IMR-90 (cell line): ENCODE data around the gene TDRD6. TPM values are rescaled to one million over a fixed set of nuclear protein-coding genes. Genes with fewer than 3 reads are reported as not detected.

Experiments
- ATAC-seq: fragments of 200-7000 bp; cut with Tn5 transposase; 2 replicates; pipeline ENCODE4 v1.9.1; 2020; ENCODE audit warnings: low read depth, mild to moderate bottlenecking, moderate library complexity
- BruUV-seq: library from RNA; stranded (reverse); fragments of 400-500 nt; replicated peaks from 2 replicates; lab custom pipeline; 2021; lab: Mats Ljungman, UMichigan
- CTCF ChIA-PET: fragments of 300-600 bp; formaldehyde crosslinking; extraction: SDS; loops from one replicate; lab custom pipeline; 2021; ENCODE audit warnings: antibody characterized with exemption; lab: Yijun Ruan, JAX
- POLR2A ChIA-PET: fragments of 300-600 bp; sonication (Branson Sonifier 250); formaldehyde crosslinking; loops from one replicate; lab custom pipeline; 2022; ENCODE audit warnings: antibody characterized with exemption; ENCODE audit not compliant: unreplicated experiment; lab: Charles Lee
- DNase-seq: peaks from one replicate; pipeline ENCODE4 v3.0.0; 2013
- H2AFZ ChIP-seq: replicated peaks from 2 replicates; pipeline ENCODE3; 2013; ENCODE audit warnings: low read length, mild to moderate bottlenecking; ENCODE audit not compliant: poor library complexity
- H2AK5ac ChIP-seq: 2 replicates; pipeline ENCODE4 v1.6.1; 2013; ENCODE audit warnings: low read depth, low read length, inconsistent platforms
- H2AK9ac ChIP-seq: replicated peaks from 2 replicates; pipeline ENCODE3; 2013; ENCODE audit warnings: mild to moderate bottlenecking, low read depth, low read length, moderate library complexity; ENCODE audit not compliant: poor library complexity
- H2BK120ac ChIP-seq: 2 replicates; pipeline ENCODE4 v1.6.1; 2013; ENCODE audit warnings: low read depth, low read length, inconsistent platforms
- H2BK15ac ChIP-seq: 3 replicates; pipeline ENCODE4 v1.6.1; 2013; ENCODE audit warnings: low read depth, low read length, inconsistent platforms
- H2BK20ac ChIP-seq: 2 replicates; pipeline ENCODE4 v1.6.1; 2013; ENCODE audit warnings: low read depth, mild to moderate bottlenecking, inconsistent platforms, low read length, moderate library complexity
- H2BK5ac ChIP-seq: 2 replicates; pipeline ENCODE4 v1.6.1; 2013; ENCODE audit warnings: mild to moderate bottlenecking, low read depth, low read length, inconsistent platforms; ENCODE audit not compliant: poor library complexity, severe bottlenecking
- H3K14ac ChIP-seq: replicated peaks from 2 replicates; pipeline ENCODE4 v1.6.1; 2013; ENCODE audit warnings: low read depth, low read length, inconsistent platforms
- H3K18ac ChIP-seq: 2 replicates; pipeline ENCODE4 v1.6.1; 2013; ENCODE audit warnings: low read depth, low read length, control low read depth
- H3K23ac ChIP-seq: 2 replicates; pipeline ENCODE4 v1.6.1; 2013; ENCODE audit warnings: low read depth, low read length, inconsistent platforms
- H3K27ac ChIP-seq: 2 replicates; pipeline ENCODE4 v1.5.1; 2013; ENCODE audit warnings: mild to moderate bottlenecking, control low read depth, low read length; ENCODE audit not compliant: insufficient read depth
- H3K27me3 ChIP-seq: 2 replicates; pipeline ENCODE4 v1.6.1; 2013; ENCODE audit warnings: low read length; ENCODE audit not compliant: control insufficient read depth, insufficient read depth
- H3K36me3 ChIP-seq: 2 replicates; pipeline ENCODE4 v1.6.1; 2013; ENCODE audit warnings: low read length, mixed read lengths; ENCODE audit not compliant: control insufficient read depth, insufficient read depth
- H3K4ac ChIP-seq: 2 replicates; pipeline ENCODE4 v1.6.1; 2013; ENCODE audit warnings: low read depth, low read length, inconsistent platforms
- H3K4me1 ChIP-seq: 2 replicates; pipeline ENCODE4 v1.6.1; 2013; ENCODE audit warnings: low read length, mixed read lengths; ENCODE audit not compliant: control insufficient read depth, insufficient read depth
- H3K4me2 ChIP-seq: 2 replicates; pipeline ENCODE4 v1.6.1; 2013; ENCODE audit warnings: low read depth, mild to moderate bottlenecking, control low read depth, low read length, moderate library complexity
- H3K4me3 ChIP-seq: 2 replicates; pipeline ENCODE4 v1.5.1; 2013; ENCODE audit warnings: low read depth, mild to moderate bottlenecking, control low read depth, low read length, moderate library complexity; ENCODE audit not compliant: insufficient read depth
- H3K56ac ChIP-seq: 2 replicates; pipeline ENCODE4 v1.6.1; 2013; ENCODE audit warnings: low read length, inconsistent platforms; ENCODE audit not compliant: insufficient read depth; ENCODE audit errors: extremely low read depth
- H3K79me1 ChIP-seq, 2 experiments: 2 replicates each; pipeline ENCODE4 v1.6.1; 2013; ENCODE audit warnings: low read length in 2 of 2, inconsistent platforms in 1 of 2, low read depth in 1 of 2
- H3K9ac ChIP-seq: 2 replicates; pipeline ENCODE4 v1.6.1; 2013; ENCODE audit warnings: low read depth, low read length, control low read depth
- H3K9me1 ChIP-seq: 2 replicates; pipeline ENCODE4 v1.6.1; 2013; ENCODE audit warnings: low read length, inconsistent platforms; ENCODE audit not compliant: insufficient read depth
- H3K9me3 ChIP-seq: 2 replicates; pipeline ENCODE4 v1.6.1; 2013; ENCODE audit warnings: low read length; ENCODE audit not compliant: control insufficient read depth, insufficient read depth
- H4K20me1 ChIP-seq: 2 replicates; pipeline ENCODE4 v1.6.1; 2013; ENCODE audit warnings: low read length, inconsistent platforms; ENCODE audit not compliant: insufficient read depth
- H4K5ac ChIP-seq: 2 replicates; pipeline ENCODE4 v1.6.1; 2013; ENCODE audit warnings: mild to moderate bottlenecking, low read depth, low read length, control low read depth
- H4K8ac ChIP-seq, 2 experiments: 2 replicates each; pipeline ENCODE4 v1.6.1; 2013; ENCODE audit warnings: low read depth in 2 of 2, low read length in 2 of 2, control low read depth in 1 of 2, inconsistent platforms in 1 of 2
- H4K91ac ChIP-seq: 2 replicates; pipeline ENCODE4 v1.6.1; 2013; ENCODE audit warnings: low read depth, low read length, inconsistent platforms; ENCODE audit not compliant: insufficient read depth
- BHLHE40 ChIP-seq: fragments of 150-350 bp; IDR thresholded peaks from 2 replicates; pipeline ENCODE4 v1.6.1; 2016; ENCODE audit warnings: mild to moderate bottlenecking, low read depth, low read length
- CEBPB ChIP-seq: IDR thresholded peaks from 2 replicates; pipeline ENCODE4 v1.6.1; 2012; ENCODE audit warnings: low read depth, low read length, improper control_type of control experiment
- CTCF ChIP-seq: conservative IDR thresholded peaks from 2 replicates; pipeline ENCODE4 v1.5.1; 2012; ENCODE audit warnings: mild to moderate bottlenecking, low read depth, low read length, improper control_type of control experiment
- FOS ChIP-seq: fragments of 150-350 bp; IDR thresholded peaks from 2 replicates; pipeline ENCODE4 v1.6.1; 2016; ENCODE audit warnings: low read depth, low read length
- MAFK ChIP-seq: IDR thresholded peaks from 2 replicates; pipeline ENCODE4 v1.6.1; 2012; ENCODE audit warnings: low read depth, low read length, improper control_type of control experiment
- MXI1 ChIP-seq: IDR thresholded peaks from 2 replicates; pipeline ENCODE4 v1.6.1; 2012; ENCODE audit warnings: low read depth, mild to moderate bottlenecking, low read length, moderate library complexity, borderline replicate concordance
- NFE2L2 ChIP-seq: fragments of 150-350 bp; IDR thresholded peaks from 2 replicates; pipeline ENCODE4 v1.6.1; 2016; ENCODE audit warnings: low read depth, mild to moderate bottlenecking, low read length
- POLR2A ChIP-seq: IDR thresholded peaks from 2 replicates; pipeline ENCODE4 v1.6.1; 2012; ENCODE audit warnings: mild to moderate bottlenecking, low read depth, low read length
- RAD21 ChIP-seq: IDR thresholded peaks from 2 replicates; pipeline ENCODE4 v1.6.1; 2012; ENCODE audit warnings: low read length, improper control_type of control experiment
- RCOR1 ChIP-seq: IDR thresholded peaks from 2 replicates; pipeline ENCODE4 v1.6.1; 2012; ENCODE audit warnings: mild to moderate bottlenecking, low read length, improper control_type of control experiment; ENCODE audit not compliant: insufficient replicate concordance
- SMC3 ChIP-seq: fragments of 150-350 bp; IDR thresholded peaks from 2 replicates; pipeline ENCODE4 v1.6.1; 2016; ENCODE audit warnings: low read depth, mild to moderate bottlenecking, antibody characterized with exemption, low read length, moderate library complexity
- WGBS, 2 experiments: methylation state at CpG; one replicate each; pipeline versions ENCODE4 v1.1.5 to v1.1.7; 2013; ENCODE audit warnings: missing lambda C conversion rate in 2 of 2; ENCODE audit not compliant: insufficient read length in 1 of 2; ENCODE audit errors: extremely low coverage in 2 of 2; 5-methylcytosine and 5-hydroxymethylcytosine counted together
- dilution Hi-C: fragments of 300-500 bp; cut with HindIII; formaldehyde crosslinking; loops from one replicate; pipeline ENCODE4 v1.14.3; 2018; ENCODE audit warnings: low sequenced_read_pairs; ENCODE audit not compliant: unreplicated experiment
- in situ Hi-C: fragments of 300-500 bp; cut with MboI; formaldehyde crosslinking; loops from 3 replicates; pipeline ENCODE4 v1.14.3; 2019; ENCODE audit warnings: low sequenced_read_pairs, inconsistent platforms, mixed read lengths
- intact Hi-C: fragments of 100-400 bp; cut with micrococcal nuclease; formaldehyde crosslinking; loops from 2 replicates; pipeline ENCODE4 v1.10.0; 2022
- polyA plus RNA-seq, 3 experiments: library from polyadenylated mRNA; depleted of rRNA; stranded (reverse); fragments of >200 nt; gene quantifications; 2 replicates each; pipeline ENCODE4 v1.2.3, GENCODE V29; 2012; ENCODE audit warnings: low replicate concordance in 1 of 3
- total RNA-seq: library from RNA; depleted of rRNA; stranded (reverse); fragments of >200 nt; gene quantifications from 2 replicates; pipeline ENCODE4 v1.2.3, GENCODE V29; 2012
- TF ChIP-seq, protein P1 (sequence below): fragments of 150-350 bp; IDR thresholded peaks from 2 replicates; pipeline ENCODE4 v1.6.1; 2017; ENCODE audit warnings: mild to moderate bottlenecking, antibody characterized with exemption, low read length, low read depth

TDRD6 gene
- total and polyA plus RNA-seq, 2 of the 4 experiments (the other 2 are of a cell fraction): not detected

GRCh38 chr6:46655803-46656202, 31.9 kb upstream of the TDRD6 start:
- dilution Hi-C loops (no loop called here), in situ Hi-C loops (no loop called here), intact Hi-C loops (no loop called here)
- WGBS, 2 experiments: no CpG with 5 or more reads among the region's 6 CpGs
- Histone ChIP-seq H3K18ac (no peak overlapping the region), H3K9ac (no peak overlapping the region), H2BK15ac (no peak overlapping the region), H3K79me1 (no peaks in the 10 kb centered on the region), H4K8ac (no peak overlapping the region), H2AK9ac (no peak overlapping the region), H3K56ac (no peak overlapping the region), H2AK5ac (no peak overlapping the region), H3K36me3 (no peaks in the 10 kb centered on the region), H2BK20ac (no peak overlapping the region), H3K9me1 (no peaks in the 10 kb centered on the region), H3K4ac (no peak overlapping the region), H4K20me1 (no peaks in the 10 kb centered on the region), H2AFZ (no peak overlapping the region), H3K4me2 (no peak overlapping the region), H3K9me3 (no peaks in the 10 kb centered on the region), H3K4me3 (no peak overlapping the region), H2BK5ac (no peak overlapping the region), H4K5ac (no peak overlapping the region), H3K14ac (no peak overlapping the region), H2BK120ac (no peak overlapping the region), H3K27me3 (no peaks in the 10 kb centered on the region), H3K4me1 (no peaks in the 10 kb centered on the region), H3K27ac (no peak overlapping the region), H4K91ac (no peak overlapping the region), H3K23ac (no peak overlapping the region)
- no peak for TF ChIP-seq BHLHE40
- TF ChIP-seq CTCF: no peak
- no peak for TF ChIP-seq SMC3
- no peak for TF ChIP-seq FOS
- TF ChIP-seq, protein P1, sequence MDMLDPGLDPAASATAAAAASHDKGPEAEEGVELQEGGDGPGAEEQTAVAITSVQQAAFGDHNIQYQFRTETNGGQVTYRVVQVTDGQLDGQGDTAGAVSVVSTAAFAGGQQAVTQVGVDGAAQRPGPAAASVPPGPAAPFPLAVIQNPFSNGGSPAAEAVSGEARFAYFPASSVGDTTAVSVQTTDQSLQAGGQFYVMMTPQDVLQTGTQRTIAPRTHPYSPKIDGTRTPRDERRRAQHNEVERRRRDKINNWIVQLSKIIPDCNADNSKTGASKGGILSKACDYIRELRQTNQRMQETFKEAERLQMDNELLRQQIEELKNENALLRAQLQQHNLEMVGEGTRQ: no peak
- TF ChIP-seq POLR2A: no peak
- TF ChIP-seq MAFK: no peak
- TF ChIP-seq RAD21: no peak
- no peak for TF ChIP-seq CEBPB
- no peak for TF ChIP-seq RCOR1
- no peak for TF ChIP-seq MXI1
- TF ChIP-seq NFE2L2: no peak
- no TSS peak for BruUV-seq
- ChIA-PET POLR2A (no interaction called here), CTCF (interaction anchor here (0.9 kb wide), 1 partner anchor 9 kb away, joined by 3 read pairs; no protein-coding TSS in a partner anchor)
- no peak for DNase-seq
- ATAC-seq: no peak
